K562 (cell line): ENCODE data around the gene TMEM132C. TPM values are rescaled to one million over a fixed set of nuclear protein-coding genes. Genes with fewer than 3 reads are reported as not detected.

Source experiments
- ATAC-seq: fragments of 200-7000 bp; cut with Tn5 transposase; 3 replicates; pipeline ENCODE4 v1.9.1; 2020; ENCODE audit warnings: moderate library complexity
- BruUV-seq: library from RNA; stranded (reverse); fragments of 400-500 nt; replicated peaks from 2 replicates; lab custom pipeline; 2021; lab: Mats Ljungman, UMichigan
- CTCF ChIA-PET: fragments of 300-600 bp; formaldehyde crosslinking; extraction: SDS; loops from one replicate; lab custom pipeline; 2021; ENCODE audit warnings: low intra/inter-chr PET ratio; lab: Yijun Ruan, JAX
- POLR2A ChIA-PET: fragments of 300-600, 350-650 bp; sonication (Branson Sonifier 250); formaldehyde crosslinking; extraction: SDS; loops from one replicate; lab custom pipeline; 2021; ENCODE audit warnings: antibody characterized with exemption, inconsistent platforms; lab: Yijun Ruan, JAX
- DNase-seq, 4 experiments: peaks; one replicate each; pipeline versions ENCODE4 v3.0.0 to v3.0.0-alpha.2; 2011 to 2018; ENCODE audit warnings: low spot score in 3 of 4, mixed read lengths in 3 of 4; ENCODE audit errors: extremely low read depth in 1 of 4
- FAIRE-seq: peaks from 2 replicates; lab custom pipeline; 2011; peaks lifted over from hg19 to GRCh38; lab: Jason Lieb, UNC
- H2AFZ ChIP-seq: 2 replicates; pipeline ENCODE4 v1.6.0; 2011; ENCODE audit warnings: low read depth, low read length, control low read depth, inconsistent platforms
- H3K27ac ChIP-seq: fragments of 200-600 bp; 3 replicates; pipeline ENCODE4 v1.8.0; 2011; ENCODE audit warnings: low read depth, mild to moderate bottlenecking, control low read depth, inconsistent platforms, low read length, moderate library complexity, mixed read lengths; ENCODE audit errors: extremely low read depth
- H3K27me3 ChIP-seq, 2 experiments: fragments of 300-600 bp in 1 of 2; 2 replicates in 1 of 2; 3 replicates in 1 of 2; pipeline versions ENCODE4 v1.6.0 to v1.8.0; 2011; ENCODE audit warnings: inconsistent platforms in 2 of 2, low read length in 2 of 2, mild to moderate bottlenecking in 1 of 2, mixed read lengths in 1 of 2, moderate library complexity in 1 of 2; ENCODE audit not compliant: control insufficient read depth in 2 of 2, insufficient read depth in 2 of 2
- H3K36me3 ChIP-seq: fragments of 300-600 bp; 3 replicates; pipeline ENCODE4 v1.8.0; 2011; ENCODE audit warnings: mild to moderate bottlenecking, low read length, inconsistent platforms; ENCODE audit not compliant: control insufficient read depth, insufficient read depth
- H3K4me1 ChIP-seq, 2 experiments: fragments of 200-600 bp in 1 of 2; replicated peaks in 1 of 2; 2 replicates in 1 of 2; 3 replicates in 1 of 2; pipeline versions ENCODE4 v1.5.1 to v1.8.0; 2011; ENCODE audit warnings: inconsistent platforms in 2 of 2, low read length in 2 of 2, mild to moderate bottlenecking in 1 of 2, mixed read lengths in 1 of 2, moderate library complexity in 1 of 2; ENCODE audit not compliant: control insufficient read depth in 2 of 2, insufficient read depth in 2 of 2
- H3K4me2 ChIP-seq: 2 replicates; pipeline ENCODE4 v1.6.1; 2011; ENCODE audit warnings: low read length, control low read depth, inconsistent platforms, mixed read lengths; ENCODE audit not compliant: insufficient read depth
- H3K4me3 ChIP-seq: fragments of 200-600 bp; sonication (generic), shearing (Covaris generic); 2 replicates; pipeline ENCODE4 v1.5.1; 2016; ENCODE audit warnings: control low read depth, inconsistent platforms
- H3K79me2 ChIP-seq: fragments of 200-600 bp; 3 replicates; pipeline ENCODE4 v1.8.0; 2011; ENCODE audit warnings: low read length, inconsistent platforms; ENCODE audit not compliant: control insufficient read depth, insufficient read depth
- H3K9ac ChIP-seq, 2 experiments: 2 replicates each; pipeline versions ENCODE4 v1.6.0 to v1.6.1; 2011; ENCODE audit warnings: low read depth in 2 of 2, low read length in 2 of 2, control low read depth in 1 of 2, inconsistent platforms in 1 of 2, mild to moderate bottlenecking in 1 of 2, mixed read lengths in 1 of 2; ENCODE audit not compliant: insufficient read depth in 1 of 2
- H3K9me1 ChIP-seq: one replicate; pipeline ENCODE4 v1.6.0; 2011; ENCODE audit warnings: inconsistent platforms, mild to moderate bottlenecking, low read length, moderate library complexity; ENCODE audit not compliant: control insufficient read depth, insufficient read depth
- H3K9me3 ChIP-seq: replicated peaks from 2 replicates; pipeline ENCODE4 v1.5.1; 2011; ENCODE audit warnings: low read depth, low read length, inconsistent platforms; ENCODE audit not compliant: control insufficient read depth, insufficient read depth
- H4K20me1 ChIP-seq: replicated peaks from 2 replicates; pipeline ENCODE4 v1.6.1; 2011; ENCODE audit warnings: low read length, inconsistent platforms, mixed read lengths; ENCODE audit not compliant: control insufficient read depth, insufficient read depth
- FOXK2 ChIP-seq, 2 experiments: fragments of 450-650 bp; IDR thresholded peaks in 1 of 2; conservative IDR thresholded peaks in 1 of 2; 2 replicates each; pipeline ENCODE4 v1.6.1; 2016; ENCODE audit warnings: low read depth in 2 of 2, mild to moderate bottlenecking in 1 of 2
- ZNF184 ChIP-seq: sonication (generic); formaldehyde crosslinking; IDR thresholded peaks from 2 replicates; pipeline ENCODE4 v1.5.0; 2020; ENCODE audit warnings: missing genetic modification reagents
- ZNF316 ChIP-seq: fragments of 450-650 bp; IDR thresholded peaks from 2 replicates; pipeline ENCODE4 v1.6.1; 2016
- ZNF586 ChIP-seq: fragments of 450-650 bp; formaldehyde crosslinking; conservative IDR thresholded peaks from 2 replicates; pipeline ENCODE4 v1.4.0; 2020; ENCODE audit warnings: mild to moderate bottlenecking, moderate library complexity
- in situ Hi-C: fragments of 300-500 bp; cut with MboI; formaldehyde crosslinking; loops from 4 replicates; pipeline ENCODE4 v1.15.0; 2018; ENCODE audit warnings: inconsistent platforms, mixed read lengths
- intact Hi-C: fragments of 100-400 bp; cut with micrococcal nuclease; formaldehyde crosslinking; loops from 2 replicates; pipeline ENCODE4 v1.14.2; 2022
- polyA plus RNA-seq, 8 experiments: library from polyadenylated mRNA; depleted of rRNA in 4 of 8; stranded (reverse) in 5 of 8; unstranded in 3 of 8; fragments of >200 nt; fragmentation: Nextera tagmentation in 2 of 8; fragmentation: Illumina TruSeq in 1 of 8; extraction: Ambion mirVana in 2 of 8; extraction: Trizol in 1 of 8; gene quantifications; 2 replicates each; pipeline versions ENCODE4 v1.2.1 to v1.2.3, GENCODE V29; 2011 to 2014; ENCODE audit warnings: inconsistent platforms in 1 of 8, missing spikeins in 1 of 8
- total RNA-seq, 7 experiments: library from RNA; depleted of rRNA in 6 of 7; stranded (reverse); fragments of >200 nt in 6 of 7; fragmentation: Illumina TruSeq in 2 of 7; extraction: Trizol in 2 of 7; gene quantifications; 2 replicates each; pipeline versions ENCODE4 v1.2.1 to v1.2.3, GENCODE V29; 2011 to 2021; ENCODE audit warnings: low replicate concordance in 1 of 7
- TF ChIP-seq, protein P1 (sequence below), 2 experiments: fragments of 200-800 bp in 1 of 2; sonication (Bioruptor generic) in 1 of 2; sonication (generic) in 1 of 2; formaldehyde crosslinking in 1 of 2; IDR thresholded peaks in 1 of 2; conservative IDR thresholded peaks in 1 of 2; 2 replicates each; pipeline versions ENCODE4 v1.5.0 to v1.6.1; 2016 to 2020; ENCODE audit warnings: missing compliant biosample characterization in 1 of 2, missing genetic modification characterization in 1 of 2, missing genetic modification reagents in 1 of 2

Gene TMEM132C
- total and polyA plus RNA-seq, 9 of the 15 experiments (the other 6 are each of a cell fraction or from before 2014, with no cell fraction given), result not detected

DNA sequence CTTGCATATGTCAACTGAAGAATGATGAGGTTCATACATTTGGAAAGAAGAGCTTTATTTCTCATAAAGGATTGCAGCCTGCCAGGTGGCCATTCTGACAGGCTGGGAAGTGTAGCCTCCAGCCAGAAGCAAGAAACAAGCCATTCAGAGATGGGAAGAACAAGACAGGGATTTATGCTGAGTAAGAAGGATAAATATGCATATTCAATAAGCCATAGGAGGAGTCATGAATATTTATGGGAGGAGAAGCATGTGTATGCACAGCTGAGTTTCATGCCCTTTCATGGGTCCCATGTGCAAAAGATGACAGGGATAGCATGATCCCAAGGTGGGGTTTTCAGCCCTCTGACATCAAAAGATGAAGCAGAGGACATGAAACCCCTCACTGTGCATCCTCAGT is 269.8 kb downstream of the TMEM132C start:
- no peak for ATAC-seq
- Histone ChIP-seq H2AFZ (no peak overlapping the region), H3K9me1 (no peaks in the 10 kb centered on the region), H3K4me2 (no peak overlapping the region), H3K4me3 (no peak overlapping the region), H3K79me2 (no peaks in the 10 kb centered on the region), H3K9ac (no peak overlapping the region), H3K9me3 (no peaks in the 10 kb centered on the region), H3K36me3 (no peaks in the 10 kb centered on the region), H3K27ac (no peak overlapping the region), H4K20me1 (no peaks in the 10 kb centered on the region), H3K27me3 (no peaks in the 10 kb centered on the region; a peak in 1 of 5 replicates)
- DNase-seq, result no peak
- POLR2A ChIA-PET, result no interaction called here
- no TSS peak for BruUV-seq
- CTCF ChIA-PET, result no interaction called here
- in situ Hi-C loops, result no loop called here
- no peak for FAIRE-seq
- no peak for TF ChIP-seq FOXK2 (conservative IDR thresholded peaks at IDR 0.05 in 1 of 2, IDR thresholded peaks at IDR 0.05 in 1 of 2; ENCODE audit: low read depth in 2 of 2)
- TF ChIP-seq ZNF184 (CRISPR knock-in tag), result no peak
- TF ChIP-seq ZNF316, result peak; percentile 5; the same call in 1 of the 2 replicates
- TF ChIP-seq ZNF586, result no peak
- TF ChIP-seq, protein P1, sequence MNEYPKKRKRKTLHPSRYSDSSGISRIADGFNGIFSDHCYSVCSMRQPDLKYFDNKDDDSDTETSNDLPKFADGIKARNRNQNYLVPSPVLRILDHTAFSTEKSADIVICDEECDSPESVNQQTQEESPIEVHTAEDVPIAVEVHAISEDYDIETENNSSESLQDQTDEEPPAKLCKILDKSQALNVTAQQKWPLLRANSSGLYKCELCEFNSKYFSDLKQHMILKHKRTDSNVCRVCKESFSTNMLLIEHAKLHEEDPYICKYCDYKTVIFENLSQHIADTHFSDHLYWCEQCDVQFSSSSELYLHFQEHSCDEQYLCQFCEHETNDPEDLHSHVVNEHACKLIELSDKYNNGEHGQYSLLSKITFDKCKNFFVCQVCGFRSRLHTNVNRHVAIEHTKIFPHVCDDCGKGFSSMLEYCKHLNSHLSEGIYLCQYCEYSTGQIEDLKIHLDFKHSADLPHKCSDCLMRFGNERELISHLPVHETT (CRISPR knock-in tag; conservative IDR thresholded peaks at IDR 0.05 in 1 of 2, IDR thresholded peaks at IDR 0.05 in 1 of 2), result no peak
- TF ChIP-seq, all 486 proteins: peak for 1
- H3K4me1 ChIP-seq, result no peaks in the 10 kb centered on the region
- intact Hi-C loops, result no loop called here
